ENCODE measurements around the gene RABGAP1L.
"Not testable (repeated sequence)": the region's sequence is repeated elsewhere in the genome, so short reads cannot be mapped to it uniquely, and the experiment has no call there.

RABGAP1L gene

GRCh38 chr1:174322202-174322862 is 163.0 kb downstream of the RABGAP1L start:
- no peak overlapping the region for H3K4me3 ChIP-seq (ENCODE audit: low read length)
- TF ChIP-seq CTCF (conservative IDR thresholded peaks at IDR 0.05; ENCODE audit: low read depth, low read length) = no peak
- no peak for DNase-seq (ENCODE audit: low read depth)

DNA sequence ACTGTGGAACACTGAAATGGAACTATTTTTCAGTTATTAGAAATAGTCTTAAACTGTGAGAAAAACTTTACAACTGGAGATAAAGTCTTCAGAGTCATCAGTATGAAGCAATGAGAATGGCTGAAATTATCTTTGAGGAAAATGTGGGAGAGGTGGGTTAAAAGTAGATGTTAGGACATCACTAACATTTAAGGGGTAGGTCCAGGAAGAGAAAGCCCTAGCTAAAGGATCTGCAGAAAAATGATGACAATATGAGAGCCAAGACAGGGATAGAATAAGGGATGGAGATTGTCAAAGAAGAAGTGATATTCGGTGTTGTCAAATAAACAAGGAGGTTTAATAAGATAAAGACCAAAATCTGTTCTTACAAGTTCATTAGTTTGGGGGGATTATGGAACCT is 165.2 kb downstream of the RABGAP1L start:
- H3K4me3 ChIP-seq (ENCODE audit: low read length) = no peak overlapping the region
- TF ChIP-seq CTCF (conservative IDR thresholded peaks at IDR 0.05; ENCODE audit: low read depth, low read length) = no peak

GRCh38 chr1:174324939-174325338 is 165.6 kb downstream of the RABGAP1L start:
- TF ChIP-seq CTCF (conservative IDR thresholded peaks at IDR 0.05; ENCODE audit: low read depth, low read length) = no peak
- no peak overlapping the region for H3K4me3 ChIP-seq (ENCODE audit: low read length)
- DNase-seq (ENCODE audit: low read depth) = no peak

More for the DNA sequence above, 165.2 kb downstream of the RABGAP1L start:
- DNase-seq (ENCODE audit: low read depth) = no peak

DNA sequence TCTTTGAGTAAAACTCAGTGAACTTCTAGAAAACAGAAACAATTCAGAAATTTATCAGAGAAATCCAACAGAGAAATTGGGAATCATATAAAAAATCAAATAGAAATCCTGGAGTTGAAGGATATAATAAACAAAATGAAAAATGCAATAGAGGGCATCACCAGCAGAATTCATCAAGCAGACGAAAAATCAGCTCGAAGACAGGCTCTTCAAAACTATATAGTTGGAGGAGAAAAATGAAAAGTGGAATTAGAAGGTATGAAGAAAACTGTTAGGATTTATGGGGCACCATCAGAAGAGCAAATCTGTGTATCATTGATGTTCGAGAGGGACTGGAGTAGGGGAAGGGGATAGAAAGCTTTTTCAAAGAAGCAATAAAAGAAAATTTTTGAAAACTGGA is 167.0 kb downstream of the RABGAP1L start:
- TF ChIP-seq CTCF (conservative IDR thresholded peaks at IDR 0.05; ENCODE audit: low read depth, low read length) = no peak
- no peak overlapping the region for H3K4me3 ChIP-seq (ENCODE audit: low read length)

DNA sequence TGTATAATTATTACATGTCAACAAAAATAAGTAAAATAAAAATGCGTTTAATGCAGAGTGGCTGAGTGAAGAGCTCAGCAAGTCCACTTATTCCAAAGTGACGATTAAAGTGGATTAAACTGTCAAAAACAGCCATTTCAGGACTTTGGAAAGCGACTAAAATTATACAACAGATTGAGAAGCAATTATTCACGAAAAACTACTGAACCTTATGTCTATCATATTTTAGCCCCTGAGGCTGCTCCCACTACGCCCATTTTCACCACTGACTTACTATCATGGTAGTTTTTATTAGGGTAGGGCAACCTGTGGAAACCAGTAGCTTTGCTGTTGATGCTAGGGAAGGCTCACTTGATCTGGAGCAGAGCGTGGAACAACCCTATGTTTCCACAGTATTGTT is 174.1 kb downstream of the RABGAP1L start:
- DNase-seq (ENCODE audit: low read depth) = no peak
- no peak overlapping the region for H3K4me3 ChIP-seq (ENCODE audit: low read length)
- no peak for TF ChIP-seq CTCF (conservative IDR thresholded peaks at IDR 0.05; ENCODE audit: low read depth, low read length)

More for the DNA sequence above, 167.0 kb downstream of the RABGAP1L start:
- no peak for DNase-seq (ENCODE audit: low read depth)

GRCh38 chr1:174337000-174337681 is 177.8 kb downstream of the RABGAP1L start:
- no peak overlapping the region for H3K4me3 ChIP-seq (ENCODE audit: low read length)
- TF ChIP-seq CTCF (conservative IDR thresholded peaks at IDR 0.05; ENCODE audit: low read depth, low read length) = no peak
- no peak for DNase-seq (ENCODE audit: low read depth)

DNA sequence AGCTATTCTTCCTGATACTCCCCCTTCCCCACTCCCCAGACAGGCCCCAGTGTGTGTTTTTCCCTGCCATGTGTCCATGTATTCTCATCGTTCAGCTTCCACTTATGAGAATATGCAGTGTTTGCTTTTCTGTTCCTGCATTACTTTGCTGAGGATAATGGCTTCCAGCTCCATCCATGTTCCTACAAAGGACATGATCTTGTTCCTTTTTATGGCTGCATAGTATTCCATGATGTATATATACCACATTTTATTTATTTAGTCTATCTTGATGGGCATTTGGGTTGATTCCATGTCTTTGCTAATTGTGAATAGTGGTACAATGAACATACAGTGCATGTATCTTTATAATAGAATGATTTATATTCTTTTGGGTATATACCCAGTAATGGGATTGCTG is 181.1 kb downstream of the RABGAP1L start:
- not testable (repeated sequence) for H3K4me3 ChIP-seq (ENCODE audit: low read length); DNase-seq (ENCODE audit: low read depth)

All from retinal pigment epithelial cell (primary cell).